ENCODE measurements around the gene MGLL. TPM values are rescaled to one million over a fixed set of nuclear protein-coding genes. Genes with fewer than 3 reads are reported as not detected.

The MGLL gene
- total and polyA plus RNA-seq, 9 of the 15 experiments (the other 6 are each of a cell fraction or from before 2014, with no cell fraction given), result 0.12 to 0.32 (median 0.18) TPM; not detected in 6

GRCh38 chr3:127773752-127774395 lies 48.4 kb downstream of the MGLL start:
- no peaks in the 10 kb centered on the region for H3K9me1 ChIP-seq (ENCODE audit: control insufficient read depth, insufficient read depth, low read length)
- H3K4me3 ChIP-seq, result no peak overlapping the region
- H2AFZ ChIP-seq (ENCODE audit: low read depth, low read length), result no peak overlapping the region
- intact Hi-C loops (cut with micrococcal nuclease), result no loop called here
- no peak overlapping the region for H3K9ac ChIP-seq (ENCODE audit: insufficient read depth in 1 of 2, low read depth in 2 of 2, low read length in 2 of 2)
- FAIRE-seq (no peak), ATAC-seq (no peak), DNase-seq (ENCODE audit: extremely low read depth in 1 of 4, low spot score in 3 of 4) (no peak)
- ChIA-PET CTCF (ENCODE audit: low intra/inter-chr PET ratio) (no interaction called here), POLR2A (no interaction called here)
- in situ Hi-C loops (cut with MboI), result no loop called here
- no peaks in the 10 kb centered on the region for H3K36me3 ChIP-seq (ENCODE audit: control insufficient read depth, insufficient read depth, low read length)
- WGBS (ENCODE audit: insufficient coverage, low coverage, missing lambda C conversion rate), result 6% methylated on average over 8 of the region's 8 CpGs
- BruUV-seq (replicated peaks), result no TSS peak
- H4K20me1 ChIP-seq (replicated peaks; ENCODE audit: control insufficient read depth, insufficient read depth, low read length), result no peaks in the 10 kb centered on the region
- peaks cover 0 to 41% of the 10 kb centered on the region in 2 experiments; a peak in 2 of 5 replicates for H3K27me3 ChIP-seq (ENCODE audit: control insufficient read depth in 2 of 2, insufficient read depth in 2 of 2, low read length in 2 of 2)
- H3K4me1 ChIP-seq (replicated peaks in 1 of 2; ENCODE audit: control insufficient read depth in 2 of 2, insufficient read depth in 2 of 2, low read length in 2 of 2), result no peaks in the 10 kb centered on the region
- H3K27ac ChIP-seq (ENCODE audit: extremely low read depth, low read depth, low read length), result no peak overlapping the region
- no peaks in the 10 kb centered on the region for H3K79me2 ChIP-seq (ENCODE audit: control insufficient read depth, insufficient read depth, low read length)
- H3K4me2 ChIP-seq (ENCODE audit: insufficient read depth, low read length), result no peak overlapping the region
- TF ChIP-seq ZNF75A (CRISPR knock-in tag; IDR thresholded peaks at IDR 0.05) (no peak), NCOR1 (IDR thresholded peaks at IDR 0.05) (no peak), ZNF395 (CRISPR knock-in tag; IDR thresholded peaks at IDR 0.05) (no peak), TGIF2 (CRISPR knock-in tag; IDR thresholded peaks at IDR 0.05) (no peak)
- H3K9me3 ChIP-seq (replicated peaks; ENCODE audit: control insufficient read depth, insufficient read depth, low read depth, low read length), result no peaks in the 10 kb centered on the region
